GM12801 (cell line): ENCODE results near the gene RANBP2.

Experiments
- TF ChIP-seq, protein P1 (sequence below): IDR thresholded peaks from one replicate; pipeline ENCODE4 v1.5.1; 2011; ENCODE audit warnings: control low read depth; ENCODE audit not compliant: insufficient read length; ENCODE audit errors: extremely low read depth

Gene RANBP2

DNA sequence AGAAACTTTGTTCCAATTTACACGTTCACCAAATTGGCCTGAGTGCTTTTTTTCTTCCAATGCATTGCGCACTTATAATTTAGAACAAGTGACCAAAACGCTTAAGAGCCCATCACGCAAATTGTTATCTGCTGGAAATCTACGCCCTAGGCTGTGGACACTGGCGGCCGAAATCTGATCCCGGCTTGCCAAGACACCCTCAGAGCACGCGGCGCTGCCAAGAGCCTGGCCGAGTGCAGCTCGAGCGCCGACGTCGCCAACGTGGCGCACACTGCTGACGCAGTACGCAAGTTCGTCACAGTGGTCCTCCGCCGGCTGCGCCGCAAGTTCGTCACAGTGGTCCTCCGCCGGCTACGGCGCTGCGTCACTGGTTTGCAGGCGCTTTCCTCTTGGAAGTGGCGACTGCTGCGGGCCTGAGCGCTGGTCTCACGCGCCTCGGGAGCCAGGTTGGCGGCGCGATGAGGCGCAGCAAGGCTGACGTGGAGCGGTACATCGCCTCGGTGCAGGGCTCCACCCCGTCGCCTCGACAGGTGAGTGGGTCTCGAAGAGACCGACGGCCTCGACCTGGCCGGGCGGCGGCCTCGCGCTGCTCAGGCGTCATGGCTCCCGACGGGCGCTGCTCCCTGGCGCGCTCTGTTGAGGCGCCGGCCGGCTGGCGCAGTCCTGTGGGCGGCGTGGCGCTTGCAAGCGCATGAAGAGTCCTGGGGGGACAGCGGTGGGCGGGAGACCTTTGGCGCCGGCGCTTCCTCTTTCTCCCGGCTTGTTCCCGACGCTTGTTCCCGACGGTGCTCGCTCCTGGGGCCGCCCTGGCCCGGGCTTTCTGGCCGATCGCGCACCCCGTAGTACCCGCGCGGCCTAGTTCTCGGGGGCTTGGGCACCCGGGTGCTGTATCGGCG is at the start of gene RANBP2:
Gene RANBP2, plus strand, starts transcription at position 334 of the 896 bp plus-strand sequence. Its CDS starts 125 bp downstream, at position 459.
- TF ChIP-seq, protein P1, sequence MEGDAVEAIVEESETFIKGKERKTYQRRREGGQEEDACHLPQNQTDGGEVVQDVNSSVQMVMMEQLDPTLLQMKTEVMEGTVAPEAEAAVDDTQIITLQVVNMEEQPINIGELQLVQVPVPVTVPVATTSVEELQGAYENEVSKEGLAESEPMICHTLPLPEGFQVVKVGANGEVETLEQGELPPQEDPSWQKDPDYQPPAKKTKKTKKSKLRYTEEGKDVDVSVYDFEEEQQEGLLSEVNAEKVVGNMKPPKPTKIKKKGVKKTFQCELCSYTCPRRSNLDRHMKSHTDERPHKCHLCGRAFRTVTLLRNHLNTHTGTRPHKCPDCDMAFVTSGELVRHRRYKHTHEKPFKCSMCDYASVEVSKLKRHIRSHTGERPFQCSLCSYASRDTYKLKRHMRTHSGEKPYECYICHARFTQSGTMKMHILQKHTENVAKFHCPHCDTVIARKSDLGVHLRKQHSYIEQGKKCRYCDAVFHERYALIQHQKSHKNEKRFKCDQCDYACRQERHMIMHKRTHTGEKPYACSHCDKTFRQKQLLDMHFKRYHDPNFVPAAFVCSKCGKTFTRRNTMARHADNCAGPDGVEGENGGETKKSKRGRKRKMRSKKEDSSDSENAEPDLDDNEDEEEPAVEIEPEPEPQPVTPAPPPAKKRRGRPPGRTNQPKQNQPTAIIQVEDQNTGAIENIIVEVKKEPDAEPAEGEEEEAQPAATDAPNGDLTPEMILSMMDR: no peak

DNA sequence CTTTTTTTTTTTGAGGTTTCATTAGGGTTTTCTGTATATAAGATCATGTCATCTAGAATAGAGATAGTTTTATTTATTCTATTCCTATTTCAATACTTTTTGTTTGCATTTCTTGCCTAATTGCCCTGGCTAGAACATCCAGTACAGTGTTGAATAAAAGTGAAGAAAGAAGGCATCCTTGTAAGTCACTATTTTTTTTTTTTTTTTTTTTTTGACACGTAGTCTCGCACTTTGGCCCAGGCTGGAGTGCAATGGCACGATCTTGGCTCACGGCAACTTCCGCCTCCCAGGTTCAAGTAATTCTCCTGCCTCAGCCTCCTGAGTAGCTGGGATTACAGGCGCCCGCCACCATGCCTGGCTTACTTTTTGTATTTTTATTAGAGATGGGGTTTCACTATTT is 27.8 kb upstream of the RANBP2 start:
- TF ChIP-seq, protein P1: no peak

DNA sequence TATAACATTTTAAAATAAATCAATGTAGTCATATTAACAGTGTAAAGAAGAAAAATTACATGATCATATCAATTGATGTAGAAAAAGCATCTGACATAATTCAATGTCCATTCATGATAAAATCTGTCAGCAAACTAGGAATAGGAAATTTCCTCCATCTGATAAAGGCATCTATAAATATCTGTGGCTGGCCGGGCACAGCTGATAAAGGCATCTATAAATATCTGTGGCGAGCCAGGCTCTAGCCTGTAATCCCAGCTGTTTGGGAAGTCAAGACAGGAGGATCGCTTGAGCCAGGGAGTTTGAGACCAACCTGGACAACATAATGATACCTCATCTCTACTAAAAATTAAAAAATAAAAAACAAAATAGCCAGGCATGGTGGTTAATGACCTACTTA is 18.1 kb upstream of the RANBP2 start:
- TF ChIP-seq, protein P1: no peak

DNA sequence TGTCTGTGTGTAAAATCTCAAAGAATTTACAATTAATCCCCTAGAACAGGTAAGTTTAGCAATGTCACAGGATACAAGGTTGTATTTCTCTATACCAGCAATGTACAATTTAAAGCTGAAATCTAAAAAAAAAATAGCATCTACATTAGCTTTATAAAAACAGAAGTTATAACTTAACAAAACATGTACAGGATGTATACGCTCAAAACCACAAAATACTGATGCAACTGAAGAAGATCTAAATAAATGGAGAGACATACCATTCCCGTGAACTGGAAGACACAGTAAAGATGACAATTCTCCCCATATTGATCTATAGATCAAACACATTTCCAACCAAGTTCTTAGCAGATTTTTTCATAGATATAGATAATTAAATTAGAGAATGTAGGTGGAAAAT is 17.5 kb upstream of the RANBP2 start:
- TF ChIP-seq, protein P1: no peak

DNA sequence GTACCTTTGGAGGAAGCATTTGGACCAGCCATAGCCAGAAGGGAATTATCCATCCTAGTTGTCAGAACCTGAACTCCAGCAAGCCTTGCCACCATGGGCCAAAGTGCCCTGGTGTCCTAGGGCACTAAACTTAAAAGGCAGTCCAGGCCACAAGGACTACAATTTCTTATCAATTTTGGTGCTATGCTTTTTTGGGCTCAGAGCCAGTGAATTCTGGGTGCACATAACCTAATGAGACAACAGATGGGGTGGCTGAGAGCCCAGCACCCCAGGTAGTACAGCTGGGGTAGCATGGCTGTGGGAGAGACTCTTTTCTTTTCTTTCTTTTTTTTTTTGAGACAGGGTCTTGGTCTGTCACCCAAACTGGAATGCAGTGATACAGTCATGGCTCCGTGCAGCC is 14.4 kb upstream of the RANBP2 start:
- TF ChIP-seq, protein P1: no peak

DNA sequence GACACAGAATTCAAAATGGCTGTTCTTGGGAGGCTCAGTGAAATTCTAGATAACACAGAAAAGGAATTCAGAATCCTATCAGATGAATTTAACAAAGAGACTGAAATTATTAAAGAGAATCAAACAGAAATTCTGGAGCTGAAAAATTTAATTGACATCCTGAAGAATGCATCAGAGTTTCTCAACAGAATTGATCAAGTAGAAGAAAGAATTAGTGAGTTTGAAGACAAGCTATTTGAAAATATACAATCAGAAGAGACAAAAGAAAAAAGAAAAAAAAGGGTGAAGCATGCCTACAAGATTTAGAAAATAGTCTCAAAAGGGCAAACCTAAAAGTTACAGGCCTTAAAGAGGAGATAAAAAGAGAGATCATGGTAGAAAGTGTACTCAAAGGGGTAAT is 12.0 kb upstream of the RANBP2 start:
- TF ChIP-seq, protein P1: no peak

DNA sequence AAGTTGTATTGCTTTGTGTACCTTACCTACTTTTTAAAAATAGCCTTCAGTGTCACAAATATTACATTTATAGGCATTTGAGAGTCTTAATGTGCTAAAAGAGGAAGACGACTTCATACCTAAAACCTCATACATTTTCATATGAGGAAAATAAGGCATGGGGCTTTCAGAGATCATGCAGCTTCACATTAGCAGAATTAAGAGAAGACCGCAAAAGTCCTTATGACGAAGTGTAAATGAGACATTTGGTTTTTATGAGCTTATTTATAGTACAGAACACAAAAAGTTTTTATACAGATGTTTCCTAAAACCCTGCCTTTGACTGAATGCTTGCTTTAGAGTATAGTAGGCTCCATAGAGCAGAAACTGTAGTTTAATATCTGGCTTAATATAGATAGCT is 57.2 kb downstream of the RANBP2 start:
- TF ChIP-seq, protein P1: no peak
